HepG2 (cell line): Measurements from ENCODE around the gene RPSA. TPM values are rescaled to one million over a fixed set of nuclear protein-coding genes. Genes with fewer than 3 reads are reported as not detected.

Source experiments
- ATAC-seq: fragments of 200-7000 bp; cut with Tn5 transposase; 3 replicates; pipeline ENCODE4 v1.9.1; 2020; ENCODE audit warnings: mild to moderate bottlenecking, moderate library complexity
- BruUV-seq: library from RNA; stranded (reverse); fragments of 400-500 nt; replicated peaks from 2 replicates; lab custom pipeline; 2021; lab: Mats Ljungman, UMichigan
- CTCF ChIA-PET: fragments of 300-600 bp; formaldehyde crosslinking; extraction: SDS; loops from one replicate; lab custom pipeline; 2021; ENCODE audit warnings: low total read pairs, inconsistent platforms, low intra/inter-chr PET ratio; lab: Yijun Ruan, JAX
- POLR2A ChIA-PET: fragments of 350-600 bp; sonication (Branson Sonifier 250); formaldehyde crosslinking; loops from one replicate; lab custom pipeline; 2020; ENCODE audit warnings: antibody characterized with exemption, inconsistent platforms; lab: Yijun Ruan, JAX
- DNase-seq: peaks from one replicate; pipeline ENCODE4 v3.0.0-alpha.2; 2015; ENCODE audit warnings: low spot score
- FAIRE-seq: peaks from 3 replicates; lab custom pipeline; 2011; peaks lifted over from hg19 to GRCh38; lab: Jason Lieb, UNC
- H2AFZ ChIP-seq: one replicate; pipeline ENCODE4 v1.6.1; 2011; ENCODE audit warnings: low read length, inconsistent platforms
- H3K27ac ChIP-seq: fragments of 300-600 bp; 3 replicates; pipeline ENCODE4 v1.8.0; 2011; ENCODE audit warnings: mixed run types, mild to moderate bottlenecking, mixed read lengths, low read length, inconsistent platforms; ENCODE audit not compliant: insufficient read depth; ENCODE audit errors: extremely low read length
- H3K27me3 ChIP-seq, 2 experiments: fragments of 200-600 bp in 1 of 2; 2 replicates in 1 of 2; 3 replicates in 1 of 2; pipeline versions ENCODE4 v1.6.0 to v1.8.0; 2011; ENCODE audit warnings: low read length in 2 of 2, mild to moderate bottlenecking in 2 of 2, moderate library complexity in 2 of 2, inconsistent platforms in 1 of 2; ENCODE audit not compliant: insufficient read depth in 2 of 2, control insufficient read depth in 1 of 2
- H3K36me3 ChIP-seq, 2 experiments: fragments of 200-600 bp in 1 of 2; replicated peaks in 1 of 2; 2 replicates in 1 of 2; 3 replicates in 1 of 2; pipeline versions ENCODE4 v1.5.1 to v1.8.0; 2011; ENCODE audit warnings: low read length in 2 of 2, inconsistent platforms in 1 of 2; ENCODE audit not compliant: insufficient read depth in 2 of 2, control insufficient read depth in 1 of 2
- H3K4me1 ChIP-seq: 2 replicates; pipeline ENCODE4 v1.5.1; 2012; ENCODE audit warnings: low read length, inconsistent platforms; ENCODE audit not compliant: insufficient read depth
- H3K4me2 ChIP-seq: 2 replicates; pipeline ENCODE4 v1.6.0; 2011; ENCODE audit warnings: low read depth, low read length, inconsistent platforms
- H3K4me3 ChIP-seq, 3 experiments: fragments of 200-600 bp in 1 of 3; sonication (generic), shearing (Covaris generic) in 1 of 3; replicated peaks in 1 of 3; 2 replicates each; pipeline ENCODE4 v1.5.1; 2011 to 2016; ENCODE audit warnings: low read length in 3 of 3, inconsistent platforms in 2 of 3, low read depth in 2 of 3, mild to moderate bottlenecking in 2 of 3, control low read depth in 1 of 3, mixed read lengths in 1 of 3; ENCODE audit not compliant: insufficient read depth in 1 of 3
- H3K79me2 ChIP-seq: one replicate; pipeline ENCODE4 v1.6.1; 2011; ENCODE audit warnings: low read length, inconsistent platforms; ENCODE audit not compliant: insufficient read depth
- H3K9ac ChIP-seq: 2 replicates; pipeline ENCODE4 v1.6.0; 2011; ENCODE audit warnings: mild to moderate bottlenecking, low read depth, low read length, inconsistent platforms; ENCODE audit not compliant: insufficient read depth
- H3K9me3 ChIP-seq: 2 replicates; pipeline ENCODE4 v1.5.1; 2012; ENCODE audit warnings: mild to moderate bottlenecking, low read length
- H4K20me1 ChIP-seq: 2 replicates; pipeline ENCODE4 v1.6.0; 2011; ENCODE audit warnings: inconsistent platforms, mild to moderate bottlenecking, low read length, moderate library complexity; ENCODE audit not compliant: insufficient read depth
- CREM ChIP-seq, 2 experiments: sonication (generic) in 1 of 2; formaldehyde crosslinking in 1 of 2; IDR thresholded peaks; 2 replicates each; pipeline versions ENCODE4 v1.4.0 to v1.6.1; 2016 to 2020; ENCODE audit warnings: antibody characterized with exemption in 1 of 2, mild to moderate bottlenecking in 1 of 2, missing genetic modification reagents in 1 of 2
- KLF11 ChIP-seq: IDR thresholded peaks from 2 replicates; pipeline ENCODE4 v1.6.1; 2016; ENCODE audit warnings: missing compliant biosample characterization
- THAP11 ChIP-seq: IDR thresholded peaks from 2 replicates; pipeline ENCODE4 v1.6.1; 2016; ENCODE audit warnings: missing biosample characterization, missing genetic modification reagents
- ZIK1 ChIP-seq: sonication (generic); formaldehyde crosslinking; IDR thresholded peaks from 2 replicates; pipeline ENCODE4 v1.5.0; 2020; ENCODE audit warnings: mild to moderate bottlenecking, low read depth, missing genetic modification reagents, borderline replicate concordance
- ZKSCAN5 ChIP-seq: sonication (generic); formaldehyde crosslinking; IDR thresholded peaks from 2 replicates; pipeline ENCODE4 v1.5.1; 2020; ENCODE audit warnings: mild to moderate bottlenecking, missing genetic modification reagents
- ZNF10 ChIP-seq: sonication (generic); formaldehyde crosslinking; IDR thresholded peaks from 2 replicates; pipeline ENCODE4 v1.4.0; 2020; ENCODE audit warnings: mild to moderate bottlenecking, low read depth, missing genetic modification reagents, borderline replicate concordance
- ZNF337 ChIP-seq: sonication (generic); formaldehyde crosslinking; IDR thresholded peaks from 2 replicates; pipeline ENCODE4 v1.5.1; 2020; ENCODE audit warnings: missing genetic modification reagents, low read depth, mild to moderate bottlenecking, borderline replicate concordance
- ZSCAN31 ChIP-seq: sonication (generic); formaldehyde crosslinking; IDR thresholded peaks from 2 replicates; pipeline ENCODE4 v1.5.0; 2020; ENCODE audit warnings: low read depth, mild to moderate bottlenecking, missing genetic modification reagents
- WGBS: methylation state at CpG from one replicate; pipeline ENCODE4 v1.1.6; 2017; ENCODE audit warnings: low lambda C conversion rate; 5-methylcytosine and 5-hydroxymethylcytosine counted together
- in situ Hi-C: cut with HindIII; loops from 2 replicates; pipeline ENCODE4 v1.10.0; 2017; ENCODE audit warnings: low pct_unique_long_range_greater_than_20kb; ENCODE audit not compliant: extremely low pct_ligation_motif_present
- intact Hi-C: fragments of 100-400 bp; cut with micrococcal nuclease; formaldehyde crosslinking; loops from one replicate; pipeline ENCODE4 v1.10.0; 2022; ENCODE audit not compliant: unreplicated experiment
- polyA plus RNA-seq, 8 experiments: library from polyadenylated mRNA; depleted of rRNA in 3 of 8; stranded (reverse) in 7 of 8; unstranded in 1 of 8; fragments of >200 nt; fragmentation: Illumina TruSeq in 4 of 8; extraction: Trizol in 4 of 8; gene quantifications; 2 replicates each; pipeline versions ENCODE4 v1.2.1 to v1.2.3, GENCODE V29; 2011 to 2016; ENCODE audit warnings: low read depth in 4 of 8, missing spikeins in 1 of 8, mixed read lengths in 1 of 8; ENCODE audit not compliant: insufficient read depth in 1 of 8
- total RNA-seq, 5 experiments: library from RNA; depleted of rRNA; stranded (reverse); fragments of >200 nt; fragmentation: Illumina TruSeq; extraction: Trizol; gene quantifications; 2 replicates each; pipeline ENCODE4 v1.2.3, GENCODE V29; 2016; ENCODE audit warnings: low read depth in 1 of 5
- TF ChIP-seq, protein P1 (sequence below): sonication (generic); formaldehyde crosslinking; IDR thresholded peaks from 2 replicates; pipeline ENCODE4 v1.5.0; 2020; ENCODE audit warnings: missing genetic modification reagents
- TF ChIP-seq, protein P2 (sequence below), 2 experiments: fragments of 450-650 bp in 1 of 2; sonication (generic) in 1 of 2; formaldehyde crosslinking; IDR thresholded peaks; 2 replicates each; pipeline versions ENCODE4 v1.5.0 to v1.8.0; 2020 to 2022; ENCODE audit warnings: mild to moderate bottlenecking in 1 of 2, missing genetic modification reagents in 1 of 2
- TF ChIP-seq, protein P3 (sequence below): sonication (generic); formaldehyde crosslinking; IDR thresholded peaks from 2 replicates; pipeline ENCODE4 v1.4.0; 2020; ENCODE audit warnings: low read depth, mild to moderate bottlenecking, missing genetic modification reagents
- TF ChIP-seq, protein P4 (sequence below), 2 experiments: sonication (generic) in 1 of 2; formaldehyde crosslinking in 1 of 2; IDR thresholded peaks; 2 replicates each; pipeline versions ENCODE4 v1.4.0 to v1.6.1; 2018 to 2020; ENCODE audit warnings: missing genetic modification reagents in 2 of 2, borderline replicate concordance in 1 of 2, low read depth in 1 of 2, mild to moderate bottlenecking in 1 of 2, missing biosample characterization in 1 of 2
- TF ChIP-seq, protein P5 (sequence below): sonication (generic); IDR thresholded peaks from 2 replicates; pipeline ENCODE4 v1.6.1; 2016; ENCODE audit warnings: low read depth, borderline replicate concordance
- TF ChIP-seq, protein P6 (sequence below): sonication (generic); formaldehyde crosslinking; IDR thresholded peaks from 2 replicates; pipeline ENCODE4 v1.5.1; 2020; ENCODE audit warnings: missing genetic modification reagents, mild to moderate bottlenecking, borderline replicate concordance

Gene RPSA
- total and polyA plus RNA-seq, 2 of the 13 experiments (the other 11 are each of a cell fraction or from before 2014, with no cell fraction given), result 1,683 to 3,226 TPM

DNA sequence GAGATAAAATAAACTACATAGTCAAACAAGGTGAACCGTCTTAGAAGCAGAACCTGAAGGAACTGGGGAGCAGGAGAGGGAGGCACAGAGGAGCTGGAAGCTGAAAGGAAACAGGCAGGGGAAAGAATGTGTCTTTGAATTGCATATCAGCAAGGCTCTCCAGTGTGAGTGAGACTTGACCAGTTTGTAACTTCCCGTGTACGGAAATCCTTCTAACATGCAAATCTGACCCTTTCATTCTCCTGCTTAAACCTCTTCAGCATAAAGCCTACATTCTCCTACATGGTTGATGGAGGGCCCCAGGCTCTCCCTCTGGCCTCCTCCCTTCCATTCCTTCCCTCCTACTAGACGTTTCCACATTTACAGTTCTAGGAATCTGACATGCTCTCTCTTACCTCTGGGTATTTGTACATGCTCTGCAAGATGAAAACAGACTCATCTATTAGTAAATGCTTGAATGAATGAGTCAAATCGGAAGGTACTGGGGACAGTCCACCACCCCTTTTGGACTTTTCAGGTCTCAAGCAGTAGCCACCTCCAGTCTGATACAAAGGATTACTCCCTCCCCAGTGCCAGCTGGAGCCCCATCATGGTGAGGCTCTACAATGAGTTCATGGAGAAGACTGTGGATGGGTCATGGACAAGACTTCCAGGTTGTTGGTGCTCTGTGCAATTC is 29.4 kb upstream of the RPSA start (continued):
- TF ChIP-seq, protein P1, sequence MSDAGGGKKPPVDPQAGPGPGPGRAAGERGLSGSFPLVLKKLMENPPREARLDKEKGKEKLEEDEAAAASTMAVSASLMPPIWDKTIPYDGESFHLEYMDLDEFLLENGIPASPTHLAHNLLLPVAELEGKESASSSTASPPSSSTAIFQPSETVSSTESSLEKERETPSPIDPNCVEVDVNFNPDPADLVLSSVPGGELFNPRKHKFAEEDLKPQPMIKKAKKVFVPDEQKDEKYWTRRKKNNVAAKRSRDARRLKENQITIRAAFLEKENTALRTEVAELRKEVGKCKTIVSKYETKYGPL (CRISPR knock-in tag), result no peak
- TF ChIP-seq ZSCAN31 (CRISPR knock-in tag), result no peak
- TF ChIP-seq, protein P2, sequence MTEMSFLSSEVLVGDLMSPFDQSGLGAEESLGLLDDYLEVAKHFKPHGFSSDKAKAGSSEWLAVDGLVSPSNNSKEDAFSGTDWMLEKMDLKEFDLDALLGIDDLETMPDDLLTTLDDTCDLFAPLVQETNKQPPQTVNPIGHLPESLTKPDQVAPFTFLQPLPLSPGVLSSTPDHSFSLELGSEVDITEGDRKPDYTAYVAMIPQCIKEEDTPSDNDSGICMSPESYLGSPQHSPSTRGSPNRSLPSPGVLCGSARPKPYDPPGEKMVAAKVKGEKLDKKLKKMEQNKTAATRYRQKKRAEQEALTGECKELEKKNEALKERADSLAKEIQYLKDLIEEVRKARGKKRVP (CRISPR knock-in tag; IDR thresholded peaks at IDR 0.05), result no peak
- TF ChIP-seq KLF11 (CRISPR knock-in tag), result no peak
- no peak for TF ChIP-seq ZIK1 (CRISPR knock-in tag)
- TF ChIP-seq, protein P3, sequence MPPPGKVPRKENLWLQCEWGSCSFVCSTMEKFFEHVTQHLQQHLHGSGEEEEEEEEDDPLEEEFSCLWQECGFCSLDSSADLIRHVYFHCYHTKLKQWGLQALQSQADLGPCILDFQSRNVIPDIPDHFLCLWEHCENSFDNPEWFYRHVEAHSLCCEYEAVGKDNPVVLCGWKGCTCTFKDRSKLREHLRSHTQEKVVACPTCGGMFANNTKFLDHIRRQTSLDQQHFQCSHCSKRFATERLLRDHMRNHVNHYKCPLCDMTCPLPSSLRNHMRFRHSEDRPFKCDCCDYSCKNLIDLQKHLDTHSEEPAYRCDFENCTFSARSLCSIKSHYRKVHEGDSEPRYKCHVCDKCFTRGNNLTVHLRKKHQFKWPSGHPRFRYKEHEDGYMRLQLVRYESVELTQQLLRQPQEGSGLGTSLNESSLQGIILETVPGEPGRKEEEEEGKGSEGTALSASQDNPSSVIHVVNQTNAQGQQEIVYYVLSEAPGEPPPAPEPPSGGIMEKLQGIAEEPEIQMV, result no peak
- TF ChIP-seq ZKSCAN5, result no peak

DNA sequence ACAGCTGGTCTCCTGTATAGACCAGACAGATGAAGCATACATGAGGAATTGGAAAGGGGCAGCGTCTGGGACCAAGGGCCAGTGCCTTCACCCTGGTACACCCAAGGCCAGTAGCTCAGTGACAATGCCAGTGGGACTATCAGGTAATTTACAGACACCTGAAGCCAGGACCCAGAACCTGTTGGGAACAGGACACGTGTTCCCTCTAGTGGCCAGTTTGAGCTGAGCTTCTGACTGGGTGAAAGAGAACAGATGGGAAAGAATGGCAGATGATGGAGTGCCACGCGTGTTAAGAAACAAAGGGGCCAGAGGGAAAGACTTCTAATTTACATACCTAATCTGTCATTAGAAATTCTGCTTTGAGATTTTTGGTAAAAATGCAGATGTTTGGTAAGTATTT is 28.4 kb upstream of the RPSA start:
- intact Hi-C loops, result loop anchor here (1.0 to 2.0 kb wide), 3 partner anchors 61 to 192 kb away; no protein-coding TSS in a partner anchor
- Histone ChIP-seq H3K36me3 (no peaks in the 10 kb centered on the region), H3K27ac (no peak overlapping the region), H3K79me2 (peaks cover under 1% of the 10 kb centered on the region), H3K9me3 (no peaks in the 10 kb centered on the region), H4K20me1 (no peaks in the 10 kb centered on the region), H3K27me3 (0 out of 5 replicates have a peak, but pooled peaks cover 0 to 1% of the 10 kb centered on the region in 2 experiments), H3K4me1 (peaks cover 22% of the 10 kb centered on the region), H3K4me3 (no peak overlapping the region), H3K4me2 (no peak overlapping the region), H2AFZ (no peak overlapping the region), H3K9ac (no peak overlapping the region)
- POLR2A ChIA-PET, result no interaction called here
- in situ Hi-C loops, result no loop called here
- CTCF ChIA-PET, result interaction anchor here (1.3 to 1.8 kb wide), 2 partner anchors 169 to 188 kb away, joined by 4 to 10 read pairs; no protein-coding TSS in a partner anchor
- peak; percentile 88 for ATAC-seq
- BruUV-seq, result no TSS peak
- WGBS, result 20% methylated on average over 4 of the region's 4 CpGs
- FAIRE-seq, result peak; percentile 81
- DNase-seq, result peak; percentile 59
- TF ChIP-seq THAP11 (no peak), CREM (IDR thresholded peaks at IDR 0.05) (no peak), CREM (CRISPR knock-in tag; IDR thresholded peaks at IDR 0.05) (no peak), ZNF10 (CRISPR knock-in tag) (no peak), ZNF337 (no peak)
- TF ChIP-seq, protein P4, sequence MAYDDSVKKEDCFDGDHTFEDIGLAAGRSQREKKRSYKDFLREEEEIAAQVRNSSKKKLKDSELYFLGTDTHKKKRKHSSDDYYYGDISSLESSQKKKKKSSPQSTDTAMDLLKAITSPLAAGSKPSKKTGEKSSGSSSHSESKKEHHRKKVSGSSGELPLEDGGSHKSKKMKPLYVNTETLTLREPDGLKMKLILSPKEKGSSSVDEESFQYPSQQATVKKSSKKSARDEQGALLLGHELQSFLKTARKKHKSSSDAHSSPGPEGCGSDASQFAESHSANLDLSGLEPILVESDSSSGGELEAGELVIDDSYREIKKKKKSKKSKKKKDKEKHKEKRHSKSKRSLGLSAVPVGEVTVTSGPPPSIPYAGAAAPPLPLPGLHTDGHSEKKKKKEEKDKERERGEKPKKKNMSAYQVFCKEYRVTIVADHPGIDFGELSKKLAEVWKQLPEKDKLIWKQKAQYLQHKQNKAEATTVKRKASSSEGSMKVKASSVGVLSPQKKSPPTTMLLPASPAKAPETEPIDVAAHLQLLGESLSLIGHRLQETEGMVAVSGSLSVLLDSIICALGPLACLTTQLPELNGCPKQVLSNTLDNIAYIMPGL (CRISPR knock-in tag; IDR thresholded peaks at IDR 0.05; ENCODE audit: borderline replicate concordance in 1 of 2, low read depth in 1 of 2), result peak in 1 of 2 experiments; percentile 33; a peak in 1 of 4 replicates
- TF ChIP-seq, protein P5, sequence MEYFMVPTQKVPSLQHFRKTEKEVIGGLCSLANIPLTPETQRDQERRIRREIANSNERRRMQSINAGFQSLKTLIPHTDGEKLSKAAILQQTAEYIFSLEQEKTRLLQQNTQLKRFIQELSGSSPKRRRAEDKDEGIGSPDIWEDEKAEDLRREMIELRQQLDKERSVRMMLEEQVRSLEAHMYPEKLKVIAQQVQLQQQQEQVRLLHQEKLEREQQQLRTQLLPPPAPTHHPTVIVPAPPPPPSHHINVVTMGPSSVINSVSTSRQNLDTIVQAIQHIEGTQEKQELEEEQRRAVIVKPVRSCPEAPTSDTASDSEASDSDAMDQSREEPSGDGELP, result 0 out of 2 replicates have a peak, but pooled peaks have one; percentile 13
- TF ChIP-seq, protein P6, sequence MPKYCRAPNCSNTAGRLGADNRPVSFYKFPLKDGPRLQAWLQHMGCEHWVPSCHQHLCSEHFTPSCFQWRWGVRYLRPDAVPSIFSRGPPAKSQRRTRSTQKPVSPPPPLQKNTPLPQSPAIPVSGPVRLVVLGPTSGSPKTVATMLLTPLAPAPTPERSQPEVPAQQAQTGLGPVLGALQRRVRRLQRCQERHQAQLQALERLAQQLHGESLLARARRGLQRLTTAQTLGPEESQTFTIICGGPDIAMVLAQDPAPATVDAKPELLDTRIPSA (CRISPR knock-in tag), result no peak
